GM12878 (cell line): ENCODE data around the gene TLR10. TPM values are rescaled to one million over a fixed set of nuclear protein-coding genes. Genes with fewer than 3 reads are reported as not detected.
"Not testable (repeated sequence)": the region's sequence is repeated elsewhere in the genome, so short reads cannot be mapped to it uniquely, and the experiment has no call there.

Experiments
- ATAC-seq: fragments of 200-7000 bp; cut with Tn5 transposase; 3 replicates; pipeline ENCODE4 v1.9.1; 2020; ENCODE audit warnings: mild to moderate bottlenecking, moderate library complexity
- BruUV-seq: library from RNA; stranded (reverse); fragments of 400-500 nt; replicated peaks from 2 replicates; lab custom pipeline; 2021; lab: Mats Ljungman, UMichigan
- CTCF ChIA-PET: fragments of 300-600 bp; sonication (Branson Sonifier 250); formaldehyde crosslinking; extraction: SDS; loops from one replicate; lab custom pipeline; 2021; ENCODE audit warnings: inconsistent platforms; lab: Yijun Ruan, JAX
- POLR2A ChIA-PET: fragments of 350-600 bp; formaldehyde crosslinking; extraction: SDS; loops from one replicate; lab custom pipeline; 2021; ENCODE audit warnings: inconsistent platforms; lab: Charles Lee
- RAD21 ChIA-PET: fragments of 300-600 bp; sonication (Branson Sonifier 250); formaldehyde crosslinking; loops from one replicate; lab custom pipeline; 2023; ENCODE audit warnings: antibody characterized with exemption; ENCODE audit not compliant: unreplicated experiment; lab: Charles Lee
- SMC1A ChIA-PET: fragments of 300-600 bp; sonication (Branson Sonifier 250); formaldehyde crosslinking; loops from one replicate; lab custom pipeline; 2023; ENCODE audit not compliant: unreplicated experiment, uncharacterized antibody; lab: Charles Lee
- DNase-seq: peaks from one replicate; pipeline ENCODE4 v3.0.0-alpha.2; 2011; ENCODE audit warnings: low read depth, low spot score
- FAIRE-seq: peaks from 3 replicates; lab custom pipeline; 2011; peaks lifted over from hg19 to GRCh38; lab: Jason Lieb, UNC
- H2AFZ ChIP-seq: 2 replicates; pipeline ENCODE4 v1.6.0; 2011; ENCODE audit warnings: low read depth, low read length, control low read depth; ENCODE audit not compliant: control insufficient read depth
- H3K27ac ChIP-seq: 2 replicates; pipeline ENCODE4 v1.5.1; 2011; ENCODE audit warnings: control low read depth; ENCODE audit not compliant: control insufficient read depth, insufficient read depth
- H3K27me3 ChIP-seq, 2 experiments: replicated peaks in 1 of 2; 2 replicates each; pipeline versions ENCODE4 v1.6.0 to v1.6.1; 2011; ENCODE audit warnings: low read length in 1 of 2; ENCODE audit not compliant: control insufficient read depth in 2 of 2, insufficient read depth in 2 of 2
- H3K36me3 ChIP-seq, 2 experiments: 2 replicates each; pipeline ENCODE4 v1.5.1; 2011; ENCODE audit warnings: low read length in 1 of 2; ENCODE audit not compliant: control insufficient read depth in 2 of 2, insufficient read depth in 2 of 2
- H3K4me1 ChIP-seq: 2 replicates; pipeline ENCODE4 v1.6.1; 2011; ENCODE audit warnings: mild to moderate bottlenecking, low read length, moderate library complexity, mixed read lengths; ENCODE audit not compliant: control insufficient read depth, insufficient read depth
- H3K4me2 ChIP-seq: 2 replicates; pipeline ENCODE4 v1.6.0; 2011; ENCODE audit warnings: control low read depth; ENCODE audit not compliant: control insufficient read depth, insufficient read depth
- H3K4me3 ChIP-seq: fragments of 200-600 bp; sonication (generic); 2 replicates; pipeline ENCODE4 v1.5.1; 2016
- H3K79me2 ChIP-seq: 2 replicates; pipeline ENCODE4 v1.6.0; 2011; ENCODE audit warnings: low read length; ENCODE audit not compliant: control insufficient read depth, insufficient read depth
- H3K9ac ChIP-seq: 2 replicates; pipeline ENCODE4 v1.8.0; 2011; ENCODE audit warnings: low read length, control low read depth, mixed read lengths; ENCODE audit not compliant: control insufficient read depth, insufficient read depth
- H3K9me3 ChIP-seq: replicated peaks from 3 replicates; pipeline ENCODE4 v1.5.1; 2011; ENCODE audit warnings: mild to moderate bottlenecking, low read length; ENCODE audit not compliant: control insufficient read depth, insufficient read depth
- H4K20me1 ChIP-seq: 2 replicates; pipeline ENCODE4 v1.6.0; 2011; ENCODE audit not compliant: control insufficient read depth, insufficient read depth
- CBFB ChIP-seq: IDR thresholded peaks from 2 replicates; pipeline ENCODE4 v1.6.1; 2016; ENCODE audit warnings: antibody characterized with exemption, low read depth
- CBX5 ChIP-seq: sonication (generic); IDR thresholded peaks from 2 replicates; pipeline ENCODE4 v1.6.1; 2016; ENCODE audit warnings: low read depth, moderate library complexity, mild to moderate bottlenecking, inconsistent platforms
- EED ChIP-seq: sonication (generic); IDR thresholded peaks from 2 replicates; pipeline ENCODE4 v1.6.1; 2016; ENCODE audit warnings: antibody characterized with exemption, low read depth
- IKZF1 ChIP-seq: fragments of 450-650 bp; conservative IDR thresholded peaks from 2 replicates; pipeline ENCODE4 v1.6.1; 2017; ENCODE audit warnings: antibody characterized with exemption, mild to moderate bottlenecking
- IRF4 ChIP-seq: IDR thresholded peaks from 2 replicates; pipeline ENCODE4 v1.6.1; 2011; ENCODE audit warnings: low read depth, low read length
- JUNB ChIP-seq: IDR thresholded peaks from 2 replicates; pipeline ENCODE4 v1.6.1; 2016; ENCODE audit warnings: antibody characterized with exemption, mild to moderate bottlenecking
- MEF2A ChIP-seq: IDR thresholded peaks from 2 replicates; pipeline ENCODE4 v1.6.1; 2011; ENCODE audit warnings: low read depth, mild to moderate bottlenecking, low read length, moderate library complexity; ENCODE audit not compliant: insufficient read depth
- MEF2B ChIP-seq: fragments of 450-650 bp; IDR thresholded peaks from 2 replicates; pipeline ENCODE4 v1.6.1; 2018; ENCODE audit warnings: mild to moderate bottlenecking, moderate library complexity; ENCODE audit not compliant: partially characterized antibody, poor library complexity, severe bottlenecking
- PAX5 ChIP-seq: IDR thresholded peaks from 2 replicates; pipeline ENCODE4 v1.6.1; 2011; ENCODE audit warnings: low read depth, low read length, borderline replicate concordance
- PAX8 ChIP-seq: fragments of 450-650 bp; IDR thresholded peaks from 2 replicates; pipeline ENCODE4 v1.6.1; 2017; ENCODE audit warnings: mild to moderate bottlenecking, moderate library complexity
- POU2F2 ChIP-seq: IDR thresholded peaks from 3 replicates; pipeline ENCODE4 v1.6.1; 2011; ENCODE audit warnings: low read depth, mild to moderate bottlenecking, low read length, borderline replicate concordance
- RFX5 ChIP-seq: IDR thresholded peaks from 2 replicates; pipeline ENCODE4 v1.6.1; 2011; ENCODE audit warnings: low read depth, low read length, improper control_type of control experiment
- TAF1 ChIP-seq: IDR thresholded peaks from 2 replicates; pipeline ENCODE4 v1.6.1; 2011; ENCODE audit warnings: mild to moderate bottlenecking, low read depth, low read length, borderline replicate concordance
- ZNF24 ChIP-seq: fragments of 450-650 bp; IDR thresholded peaks from 2 replicates; pipeline ENCODE4 v1.6.1; 2017; ENCODE audit warnings: antibody characterized with exemption, mild to moderate bottlenecking
- ZNF274 ChIP-seq: IDR thresholded peaks from one replicate; pipeline ENCODE4 v1.8.0; 2011; ENCODE audit not compliant: insufficient read length, insufficient read depth
- WGBS: methylation state at CpG from one replicate; pipeline ENCODE4 v1.1.6; 2016; ENCODE audit warnings: low lambda C conversion rate; ENCODE audit not compliant: insufficient replicate concordance, insufficient coverage; ENCODE audit errors: missing lambda C conversion rate; 5-methylcytosine and 5-hydroxymethylcytosine counted together
- in situ Hi-C: fragments of 300-500 bp; cut with MboI; formaldehyde crosslinking; loops from 9 replicates; pipeline ENCODE4 v1.14.3; 2018; ENCODE audit warnings: mixed read lengths
- intact Hi-C: fragments of 100-400 bp; cut with micrococcal nuclease; formaldehyde crosslinking; loops from one replicate; pipeline ENCODE4 v1.14.2; 2022; ENCODE audit not compliant: unreplicated experiment
- polyA plus RNA-seq, 11 experiments: library from polyadenylated mRNA; depleted of rRNA in 4 of 11; unstranded in 6 of 11; stranded (reverse) in 5 of 11; fragments of >200 nt; fragmentation: Nextera tagmentation in 4 of 11; fragmentation: Illumina TruSeq in 1 of 11; extraction: Ambion mirVana in 4 of 11; extraction: Trizol in 1 of 11; gene quantifications; 1 replicate in 1 of 11; 2 replicates in 10 of 11; pipeline versions ENCODE4 v1.2.1 to v1.2.3, GENCODE V29; 2011 to 2016; ENCODE audit warnings: inconsistent platforms in 2 of 11, missing spikeins in 2 of 11, low read depth in 1 of 11
- total RNA-seq, 4 experiments: library from RNA; depleted of rRNA in 3 of 4; stranded (reverse); fragments of >200 nt in 3 of 4; fragmentation: Illumina TruSeq in 1 of 4; extraction: Trizol in 1 of 4; gene quantifications; 2 replicates each; pipeline versions ENCODE4 v1.2.1 to v1.2.3, GENCODE V29; 2013 to 2021
- TF ChIP-seq, protein P1 (sequence below): fragments of 450-650 bp; IDR thresholded peaks from 2 replicates; pipeline ENCODE4 v1.6.1; 2014; ENCODE audit warnings: mild to moderate bottlenecking
- TF ChIP-seq, protein P2 (sequence below): fragments of 450-650 bp; IDR thresholded peaks from 2 replicates; pipeline ENCODE4 v1.6.1; 2016; ENCODE audit warnings: mild to moderate bottlenecking

TLR10 gene
- total and polyA plus RNA-seq, 10 of the 15 experiments (the other 5 are each of a cell fraction or from before 2014, with no cell fraction given) = 31.5 to 149 (median 64.9) TPM

DNA sequence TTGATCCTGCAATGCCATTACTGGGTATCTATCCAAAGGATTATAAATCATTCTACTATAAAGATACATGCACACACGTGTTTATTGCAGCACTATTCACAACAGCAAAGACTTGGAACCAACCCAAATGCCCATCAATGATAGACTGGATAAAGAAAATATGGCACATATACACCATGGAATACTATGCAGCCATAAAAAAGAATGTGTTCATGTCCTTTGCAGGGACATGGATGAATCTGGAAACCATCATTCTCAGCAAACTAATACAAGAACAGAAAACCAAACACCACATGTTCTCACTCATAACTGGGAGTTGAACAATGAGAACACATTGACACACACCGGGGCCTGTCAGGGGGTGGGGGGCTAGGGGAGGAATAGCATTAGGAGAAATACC lies 4.9 kb downstream of the TLR10 start:
- peaks cover 2 to 40% of the 10 kb centered on the region in 2 experiments for H3K36me3 ChIP-seq
- H3K4me1 ChIP-seq, FAIRE-seq, H3K4me3 ChIP-seq, H3K4me2 ChIP-seq, intact Hi-C loops, H3K27ac ChIP-seq, in situ Hi-C loops, BruUV-seq, H3K9ac ChIP-seq, RAD21 ChIA-PET, DNase-seq, H4K20me1 ChIP-seq, H2AFZ ChIP-seq, POLR2A ChIA-PET, H3K27me3 ChIP-seq, ATAC-seq: not testable (repeated sequence)
- H3K9me3 ChIP-seq = peaks cover 52% of the 10 kb centered on the region
- ChIA-PET SMC1A (interaction anchor here (1.2 to 3.7 kb wide), 3 partner anchors 12 to 26 kb away, joined by 3 to 24 read pairs (median 8); no protein-coding TSS in a partner anchor), CTCF (interaction anchor here (1.2 to 1.7 kb wide), 2 partner anchors 18 to 83 kb away, joined by 4 read pairs; no protein-coding TSS in a partner anchor)
- WGBS = 82% methylated on average over 2 of the region's 2 CpGs
- H3K79me2 ChIP-seq = peaks cover 91% of the 10 kb centered on the region

DNA sequence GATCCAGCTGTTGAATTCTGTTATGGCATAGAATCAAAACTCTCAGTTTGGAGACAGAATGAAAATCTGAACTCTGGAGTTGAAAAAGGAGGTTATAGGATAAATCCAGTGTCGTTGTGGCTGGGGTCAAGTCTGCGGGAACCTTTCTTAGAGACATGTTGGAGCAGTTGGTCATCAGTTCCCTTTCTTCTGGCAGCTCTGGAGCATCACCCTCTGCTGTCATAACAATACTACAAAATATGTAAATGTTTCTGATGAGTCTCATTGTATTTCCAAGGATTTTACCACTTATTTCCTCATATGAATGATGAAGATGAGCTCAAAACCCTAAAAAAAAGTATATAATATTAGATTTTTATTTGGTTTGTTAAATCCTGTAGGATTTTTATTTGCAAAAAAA lies 7.5 kb downstream of the TLR10 start:
- no TSS peak for BruUV-seq
- no peak overlapping the region for H3K4me2 ChIP-seq
- peaks cover 62% of the 10 kb centered on the region for H3K9me3 ChIP-seq
- H3K9ac ChIP-seq = no peak overlapping the region
- H3K36me3 ChIP-seq = peaks cover 2 to 40% of the 10 kb centered on the region in 2 experiments
- in situ Hi-C loops = no loop called here
- no peak overlapping the region for H3K27ac ChIP-seq
- RAD21 ChIA-PET = interaction anchor here (1.5 to 2.1 kb wide), 3 partner anchors 12 to 29 kb away, joined by 4 to 6 read pairs (median 6); no protein-coding TSS in a partner anchor
- WGBS = 100% methylated on average over 2 of the region's 2 CpGs
- DNase-seq = no peak
- no peak overlapping the region for H2AFZ ChIP-seq
- peaks cover 68% of the 10 kb centered on the region for H3K79me2 ChIP-seq
- ATAC-seq = no peak
- SMC1A ChIA-PET = interaction anchor here (1.2 to 3.7 kb wide), 2 partner anchors 9 to 13 kb away, joined by 3 to 24 read pairs; no protein-coding TSS in a partner anchor
- CTCF ChIA-PET = interaction anchor here (0.9 to 1.8 kb wide), 2 partner anchors 15 to 596 kb away, joined by 3 to 6 read pairs; no protein-coding TSS in a partner anchor
- H3K4me3 ChIP-seq = no peak overlapping the region
- intact Hi-C loops = no loop called here
- POLR2A ChIA-PET = interaction anchor here (0.7 to 1.0 kb wide), 2 partner anchors 11 to 44 kb away, joined by 3 to 5 read pairs; no protein-coding TSS in a partner anchor
- no peaks in the 10 kb centered on the region for H3K27me3 ChIP-seq
- 0 out of 2 replicates have a peak, but pooled peaks cover 4% of the 10 kb centered on the region for H3K4me1 ChIP-seq
- H4K20me1 ChIP-seq = no peaks in the 10 kb centered on the region
- no peak for FAIRE-seq
- TF ChIP-seq IRF4 (no peak), PAX5 (no peak), EED (no peak), RFX5 (no peak), MEF2B (no peak), MEF2A (no peak), IKZF1 (no peak), CBFB (no peak), ZNF274 (no peak), POU2F2 (no peak), CBX5 (no peak), JUNB (no peak), TAF1 (no peak), PAX8 (no peak), ZNF24 (no peak)
- TF ChIP-seq, protein P1, sequence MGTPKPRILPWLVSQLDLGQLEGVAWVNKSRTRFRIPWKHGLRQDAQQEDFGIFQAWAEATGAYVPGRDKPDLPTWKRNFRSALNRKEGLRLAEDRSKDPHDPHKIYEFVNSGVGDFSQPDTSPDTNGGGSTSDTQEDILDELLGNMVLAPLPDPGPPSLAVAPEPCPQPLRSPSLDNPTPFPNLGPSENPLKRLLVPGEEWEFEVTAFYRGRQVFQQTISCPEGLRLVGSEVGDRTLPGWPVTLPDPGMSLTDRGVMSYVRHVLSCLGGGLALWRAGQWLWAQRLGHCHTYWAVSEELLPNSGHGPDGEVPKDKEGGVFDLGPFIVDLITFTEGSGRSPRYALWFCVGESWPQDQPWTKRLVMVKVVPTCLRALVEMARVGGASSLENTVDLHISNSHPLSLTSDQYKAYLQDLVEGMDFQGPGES = no peak
- TF ChIP-seq, protein P2, sequence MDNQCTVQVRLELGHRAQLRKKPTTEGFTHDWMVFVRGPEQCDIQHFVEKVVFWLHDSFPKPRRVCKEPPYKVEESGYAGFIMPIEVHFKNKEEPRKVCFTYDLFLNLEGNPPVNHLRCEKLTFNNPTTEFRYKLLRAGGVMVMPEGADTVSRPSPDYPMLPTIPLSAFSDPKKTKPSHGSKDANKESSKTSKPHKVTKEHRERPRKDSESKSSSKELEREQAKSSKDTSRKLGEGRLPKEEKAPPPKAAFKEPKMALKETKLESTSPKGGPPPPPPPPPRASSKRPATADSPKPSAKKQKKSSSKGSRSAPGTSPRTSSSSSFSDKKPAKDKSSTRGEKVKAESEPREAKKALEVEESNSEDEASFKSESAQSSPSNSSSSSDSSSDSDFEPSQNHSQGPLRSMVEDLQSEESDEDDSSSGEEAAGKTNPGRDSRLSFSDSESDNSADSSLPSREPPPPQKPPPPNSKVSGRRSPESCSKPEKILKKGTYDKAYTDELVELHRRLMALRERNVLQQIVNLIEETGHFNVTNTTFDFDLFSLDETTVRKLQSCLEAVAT = no peak
